Smooth muscle cell (in vitro differentiated cells): ENCODE results near the gene MAD1L1. TPM values are rescaled to one million over a fixed set of nuclear protein-coding genes. Genes with fewer than 3 reads are reported as not detected.

Source experiments
- DNase-seq: peaks from one replicate; lab custom pipeline; 2025; ENCODE audit not compliant: unreplicated experiment; lab: John Stamatoyannopoulos, UW
- H2AFZ ChIP-seq: fragments of 200-600 bp; sonication (generic); 2 replicates; pipeline ENCODE4 v1.6.0; 2016; ENCODE audit warnings: antibody characterized with exemption, low read depth, mild to moderate bottlenecking
- H3F3A ChIP-seq: fragments of 200-600 bp; sonication (generic); 2 replicates; pipeline ENCODE4 v1.6.0; 2017; ENCODE audit warnings: antibody characterized with exemption, low read depth
- H3K27ac ChIP-seq: fragments of 200-600 bp; sonication (generic); 2 replicates; pipeline ENCODE4 v1.5.1; 2016; ENCODE audit warnings: low read depth, mild to moderate bottlenecking
- H3K27me3 ChIP-seq: fragments of 200-600 bp; sonication (generic); 2 replicates; pipeline ENCODE4 v1.6.1; 2016; ENCODE audit warnings: low read depth, mild to moderate bottlenecking
- H3K36me3 ChIP-seq: fragments of 200-600 bp; sonication (generic); 2 replicates; pipeline ENCODE4 v1.5.1; 2016; ENCODE audit warnings: low read depth
- H3K4me1 ChIP-seq: fragments of 200-600 bp; sonication (generic); 2 replicates; pipeline ENCODE4 v1.5.1; 2016; ENCODE audit warnings: low read depth
- H3K4me2 ChIP-seq: fragments of 200-600 bp; sonication (generic); 2 replicates; pipeline ENCODE4 v1.6.0; 2016; ENCODE audit warnings: mild to moderate bottlenecking
- H3K4me3 ChIP-seq: fragments of 200-600 bp; sonication (generic); 2 replicates; pipeline ENCODE4 v1.5.1; 2016; ENCODE audit warnings: mild to moderate bottlenecking
- H3K79me2 ChIP-seq: fragments of 200-600 bp; sonication (generic); 2 replicates; pipeline ENCODE4 v1.6.0; 2016; ENCODE audit warnings: low read depth, mild to moderate bottlenecking
- H3K9ac ChIP-seq: fragments of 200-600 bp; sonication (generic); 2 replicates; pipeline ENCODE4 v1.6.0; 2016; ENCODE audit warnings: low read depth
- H3K9me3 ChIP-seq: fragments of 200-600 bp; sonication (generic); replicated peaks from 2 replicates; pipeline ENCODE4 v1.5.1; 2016; ENCODE audit warnings: low read depth
- H4K20me1 ChIP-seq: fragments of 200-600 bp; sonication (generic); 2 replicates; pipeline ENCODE4 v1.6.0; 2016; ENCODE audit warnings: low read depth
- whole genome bisulfite sequencing: methylation state at CpG from one replicate; pipeline ENCODE4 v1.1.7; 2016; ENCODE audit warnings: low lambda C conversion rate; 5-methylcytosine and 5-hydroxymethylcytosine counted together
- polyA plus RNA-seq: library from polyadenylated mRNA; unstranded; fragments of >200 nt; fragmentation: Nextera tagmentation; extraction: Ambion mirVana; gene quantifications from 2 replicates; pipeline ENCODE4 v1.2.1, GENCODE V29; 2016
- total RNA-seq: library from RNA; depleted of rRNA; stranded (reverse); fragments of >200 nt; gene quantifications from 2 replicates; pipeline ENCODE4 v1.2.3, GENCODE V29; 2014
- TF ChIP-seq, protein P1 (sequence below): fragments of 200-600 bp; sonication (generic); IDR thresholded peaks from 2 replicates; pipeline ENCODE4 v1.5.1; 2017; ENCODE audit warnings: borderline replicate concordance, mild to moderate bottlenecking, antibody characterized with exemption; ENCODE audit not compliant: insufficient read depth, poor library complexity, severe bottlenecking

MAD1L1 gene
- total and polyA plus RNA-seq, 2 experiments from 2014 or later = 33.4 to 60.7 TPM

GRCh38 chr7:2257046-2257551, 24.4 kb upstream of the MAD1L1 start:
- Histone ChIP-seq H3K4me2 (no peak overlapping the region), H3K9ac (no peak overlapping the region), H3K27me3 (no peaks in the 10 kb centered on the region), H3K36me3 (no peaks in the 10 kb centered on the region), H3K4me3 (no peak overlapping the region), H3K4me1 (no peaks in the 10 kb centered on the region), H2AFZ (no peak overlapping the region), H3K9me3 (no peaks in the 10 kb centered on the region), H4K20me1 (no peaks in the 10 kb centered on the region), H3K79me2 (no peaks in the 10 kb centered on the region), H3F3A (no peaks in the 10 kb centered on the region), H3K27ac (no peak overlapping the region)
- DNase-seq = no peak
- WGBS = 98% methylated on average over 38 of the region's 38 CpGs
- TF ChIP-seq, protein P1, sequence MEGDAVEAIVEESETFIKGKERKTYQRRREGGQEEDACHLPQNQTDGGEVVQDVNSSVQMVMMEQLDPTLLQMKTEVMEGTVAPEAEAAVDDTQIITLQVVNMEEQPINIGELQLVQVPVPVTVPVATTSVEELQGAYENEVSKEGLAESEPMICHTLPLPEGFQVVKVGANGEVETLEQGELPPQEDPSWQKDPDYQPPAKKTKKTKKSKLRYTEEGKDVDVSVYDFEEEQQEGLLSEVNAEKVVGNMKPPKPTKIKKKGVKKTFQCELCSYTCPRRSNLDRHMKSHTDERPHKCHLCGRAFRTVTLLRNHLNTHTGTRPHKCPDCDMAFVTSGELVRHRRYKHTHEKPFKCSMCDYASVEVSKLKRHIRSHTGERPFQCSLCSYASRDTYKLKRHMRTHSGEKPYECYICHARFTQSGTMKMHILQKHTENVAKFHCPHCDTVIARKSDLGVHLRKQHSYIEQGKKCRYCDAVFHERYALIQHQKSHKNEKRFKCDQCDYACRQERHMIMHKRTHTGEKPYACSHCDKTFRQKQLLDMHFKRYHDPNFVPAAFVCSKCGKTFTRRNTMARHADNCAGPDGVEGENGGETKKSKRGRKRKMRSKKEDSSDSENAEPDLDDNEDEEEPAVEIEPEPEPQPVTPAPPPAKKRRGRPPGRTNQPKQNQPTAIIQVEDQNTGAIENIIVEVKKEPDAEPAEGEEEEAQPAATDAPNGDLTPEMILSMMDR = no peak

DNA sequence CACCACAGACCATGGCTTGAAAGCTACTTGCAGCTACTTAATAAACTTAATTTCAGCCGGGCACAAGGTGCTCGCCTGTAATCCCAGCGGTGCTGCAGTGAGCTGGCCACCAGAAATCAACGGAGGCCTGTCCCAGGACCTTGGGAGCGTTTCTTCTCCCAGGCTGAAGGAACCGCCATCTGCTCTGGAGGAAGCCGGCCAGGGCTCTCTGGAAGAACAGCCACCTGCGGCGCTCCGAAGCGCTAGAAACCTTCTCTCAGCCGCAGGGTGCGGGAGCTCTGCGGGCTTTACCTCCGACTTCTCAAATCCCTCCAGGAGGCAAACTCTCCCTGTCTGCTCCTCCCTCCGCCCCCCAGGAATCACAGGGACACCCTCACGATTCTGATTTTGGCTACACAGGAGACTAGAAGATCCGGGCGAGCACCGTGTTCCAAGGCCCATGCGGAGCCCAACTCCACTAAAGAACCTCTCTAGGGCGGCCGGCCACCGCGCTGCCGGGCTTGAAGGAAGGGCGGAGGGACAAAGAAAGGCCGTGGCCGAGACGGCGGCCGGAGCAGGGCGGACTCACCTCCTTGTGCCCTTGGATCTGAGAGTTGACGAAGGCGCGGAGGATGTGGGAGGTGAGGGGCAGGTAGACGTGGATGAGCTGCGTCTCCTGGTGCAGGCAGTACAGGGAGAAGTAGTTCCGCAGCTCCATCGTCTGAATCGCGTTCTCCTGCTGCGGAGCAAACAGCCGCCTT, 23.7 kb upstream of the MAD1L1 start:
- no peak overlapping the region for H3K4me3 ChIP-seq
- H2AFZ ChIP-seq = no peak overlapping the region
- WGBS = 96% methylated on average over 43 of the region's 44 CpGs

GRCh38 chr7:2255145-2256139, 22.7 kb upstream of the MAD1L1 start:
- H4K20me1 ChIP-seq = no peaks in the 10 kb centered on the region
- H3K27ac ChIP-seq = no peak overlapping the region
- 89% methylated on average over 33 of the region's 33 CpGs for WGBS
- H3K4me3 ChIP-seq = no peak overlapping the region
- H3F3A ChIP-seq = no peaks in the 10 kb centered on the region
- TF ChIP-seq, protein P1 = no peak
- no peaks in the 10 kb centered on the region for H3K9me3 ChIP-seq
- no peak overlapping the region for H3K9ac ChIP-seq
- no peak overlapping the region for H3K4me2 ChIP-seq
- no peaks in the 10 kb centered on the region for H3K36me3 ChIP-seq
- no peak overlapping the region for H2AFZ ChIP-seq
- H3K27me3 ChIP-seq = no peaks in the 10 kb centered on the region
- H3K4me1 ChIP-seq = no peaks in the 10 kb centered on the region
- DNase-seq = no peak
- no peaks in the 10 kb centered on the region for H3K79me2 ChIP-seq

More for the DNA sequence above, 23.7 kb upstream of the MAD1L1 start:
- no peaks in the 10 kb centered on the region for H4K20me1 ChIP-seq
- H3F3A ChIP-seq = no peaks in the 10 kb centered on the region
- H3K27ac ChIP-seq = no peak overlapping the region
- no peak overlapping the region for H3K9ac ChIP-seq
- H3K79me2 ChIP-seq = no peaks in the 10 kb centered on the region
- no peaks in the 10 kb centered on the region for H3K36me3 ChIP-seq
- TF ChIP-seq, protein P1 = no peak
- H3K4me1 ChIP-seq = no peaks in the 10 kb centered on the region
- no peaks in the 10 kb centered on the region for H3K9me3 ChIP-seq
- no peaks in the 10 kb centered on the region for H3K27me3 ChIP-seq
- no peak for DNase-seq
- H3K4me2 ChIP-seq = no peak overlapping the region
